Mucosa of rectum (tissue), 2 donors: ENCODE measurements around the gene LMX1A.

Experiments used
- H3K27ac ChIP-seq, 2 donors: one replicate each; pipeline ENCODE4 v1.7.0; 2013; ENCODE audit warnings: inconsistent platforms in 2 of 2, low read depth in 2 of 2, low read length in 2 of 2
- H3K27me3 ChIP-seq, 2 donors: one replicate each; pipeline ENCODE4 v1.7.0; 2013; ENCODE audit warnings: low read length in 2 of 2; ENCODE audit not compliant: control insufficient read depth in 2 of 2, insufficient read depth in 2 of 2
- H3K36me3 ChIP-seq, 2 donors: one replicate each; pipeline ENCODE4 v1.7.0; 2013; ENCODE audit warnings: low read length in 2 of 2; ENCODE audit not compliant: control insufficient read depth in 2 of 2, insufficient read depth in 2 of 2
- H3K4me1 ChIP-seq, 2 donors: one replicate each; pipeline ENCODE4 v1.7.0; 2013; ENCODE audit warnings: low read length in 2 of 2, mild to moderate bottlenecking in 1 of 2; ENCODE audit not compliant: control insufficient read depth in 2 of 2, insufficient read depth in 2 of 2
- H3K4me3 ChIP-seq, 2 donors: one replicate each; pipeline ENCODE4 v1.7.0; 2013; ENCODE audit warnings: low read length in 2 of 2
- H3K9ac ChIP-seq, 2 donors: one replicate each; pipeline ENCODE4 v1.7.0; 2013; ENCODE audit warnings: low read length in 2 of 2, low read depth in 1 of 2, mild to moderate bottlenecking in 1 of 2
- H3K9me3 ChIP-seq, 2 donors: one replicate each; pipeline ENCODE4 v1.7.0; 2013; ENCODE audit warnings: low read length in 2 of 2; ENCODE audit not compliant: control insufficient read depth in 2 of 2
- donor health status: healthy.
- donor health status: Normal muscosa, but diverticular disease.

Gene LMX1A

GRCh38 chr1:165387505-165387904 is 31.0 kb upstream of the LMX1A start:
- Histone ChIP-seq H3K27me3 (peaks cover 9% of the 10 kb centered on the region in 2 donors), H3K9ac (no peak overlapping the region), H3K27ac (no peak overlapping the region), H3K36me3 (no peaks in the 10 kb centered on the region), H3K4me1 (no peaks in the 10 kb centered on the region), H3K9me3 (no peaks in the 10 kb centered on the region), H3K4me3 (no peak overlapping the region)

- no peak overlapping the region for H3K27ac ChIP-seq
- no peaks in the 10 kb centered on the region for H3K9me3 ChIP-seq
- H3K4me3 ChIP-seq: no peak overlapping the region
- peaks cover 1 to 3% of the 10 kb centered on the region in 2 donors for H3K27me3 ChIP-seq
- no peaks in the 10 kb centered on the region for H3K4me1 ChIP-seq
- no peak overlapping the region for H3K9ac ChIP-seq
- no peaks in the 10 kb centered on the region for H3K36me3 ChIP-seq
Observed at GRCh38 chr1:165383599-165384405, 27.3 kb upstream of the LMX1A start.

DNA sequence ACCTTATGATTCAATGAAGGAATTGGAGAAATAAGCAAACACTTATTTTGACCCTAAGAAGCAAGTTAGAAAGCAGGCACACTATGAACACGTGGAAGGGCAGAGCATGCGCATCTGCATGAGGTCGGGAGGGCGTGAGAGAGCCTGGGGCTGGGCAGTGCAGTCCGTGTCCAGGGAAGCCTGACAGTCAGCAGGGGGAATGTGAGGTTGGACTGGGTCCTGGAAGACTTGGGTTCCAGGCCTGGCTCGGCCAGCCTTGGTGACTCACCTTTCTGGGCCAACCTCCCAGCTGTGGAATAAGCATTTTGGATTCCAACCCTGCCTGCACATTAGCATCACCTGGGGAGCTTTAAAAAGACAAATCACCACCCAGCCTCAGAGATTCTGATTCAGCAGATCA is 26.6 kb upstream of the LMX1A start:
- H3K9me3 ChIP-seq: no peaks in the 10 kb centered on the region
- peaks cover 0 to 2% of the 10 kb centered on the region in 2 donors for H3K27me3 ChIP-seq
- H3K4me1 ChIP-seq: no peaks in the 10 kb centered on the region
- H3K27ac ChIP-seq: no peak overlapping the region
- no peaks in the 10 kb centered on the region for H3K36me3 ChIP-seq
- no peak overlapping the region for H3K9ac ChIP-seq
- no peak overlapping the region for H3K4me3 ChIP-seq

GRCh38 chr1:165381745-165382505 is 25.4 kb upstream of the LMX1A start:
- Histone ChIP-seq H3K9ac (no peak overlapping the region), H3K4me1 (no peaks in the 10 kb centered on the region), H3K4me3 (no peak overlapping the region), H3K36me3 (no peaks in the 10 kb centered on the region), H3K9me3 (no peaks in the 10 kb centered on the region), H3K27ac (no peak overlapping the region), H3K27me3 (peaks cover 0 to 2% of the 10 kb centered on the region in 2 donors)

GRCh38 chr1:165376811-165377311 is 20.3 kb upstream of the LMX1A start:
- Histone ChIP-seq H3K9me3 (no peaks in the 10 kb centered on the region), H3K9ac (peak overlapping the region in 1 of 2 donors; percentile 35), H3K4me3 (peak overlapping the region; percentile 43 to 61), H3K27ac (peak overlapping the region; percentile 60 to 63), H3K36me3 (no peaks in the 10 kb centered on the region), H3K4me1 (peaks cover 7 to 13% of the 10 kb centered on the region in 2 donors), H3K27me3 (peaks cover 0 to 3% of the 10 kb centered on the region in 2 donors)

DNA sequence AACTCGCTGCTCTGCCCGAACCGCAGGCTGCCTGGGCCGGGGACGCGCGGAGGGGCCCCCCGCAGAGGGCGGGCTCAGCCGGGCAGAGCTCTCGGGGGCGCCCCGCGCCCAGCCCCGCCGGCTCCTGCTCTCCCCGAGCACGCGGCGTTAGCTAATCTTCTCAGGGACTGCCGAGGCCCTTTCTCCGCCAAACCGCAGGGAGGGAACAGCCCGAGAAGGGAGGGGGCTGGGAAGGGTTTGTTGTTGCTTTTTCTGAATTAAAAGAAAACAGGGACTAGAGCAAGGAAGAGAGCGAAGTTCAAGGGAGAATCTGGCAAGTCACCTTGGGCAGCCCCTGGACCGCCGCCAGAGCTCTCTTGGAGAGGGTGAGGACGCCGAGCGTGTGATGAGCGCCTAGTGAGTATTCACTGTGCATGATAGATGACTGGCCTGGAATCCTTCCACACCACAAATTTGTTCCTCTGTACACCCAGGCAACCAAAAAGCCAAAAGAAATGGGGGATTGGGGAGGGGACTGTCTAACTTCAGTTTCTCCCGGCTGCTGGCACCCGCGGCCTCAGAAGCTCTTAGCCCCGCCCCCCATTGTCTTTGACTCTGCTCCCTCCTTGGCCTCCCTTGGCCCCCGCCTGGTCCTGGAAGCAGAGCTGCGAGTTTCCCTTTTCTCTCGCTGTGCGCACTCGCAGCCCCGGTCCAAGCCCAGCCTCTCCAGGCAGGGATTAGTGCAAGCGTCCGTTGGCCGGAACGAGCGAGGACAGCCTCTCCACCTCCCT is 19.7 kb upstream of the LMX1A start:
- H3K4me3 ChIP-seq: peak overlapping the region; percentile 43 to 61
- peaks cover 0 to 3% of the 10 kb centered on the region in 2 donors for H3K27me3 ChIP-seq
- peaks cover 7 to 13% of the 10 kb centered on the region in 2 donors for H3K4me1 ChIP-seq
- peak overlapping the region; percentile 60 to 63 for H3K27ac ChIP-seq
- H3K9ac ChIP-seq: peak overlapping the region; percentile 5 to 35
- no peaks in the 10 kb centered on the region for H3K9me3 ChIP-seq
- H3K36me3 ChIP-seq: no peaks in the 10 kb centered on the region

- H3K9me3 ChIP-seq: no peaks in the 10 kb centered on the region
- peaks cover 0 to 3% of the 10 kb centered on the region in 2 donors for H3K27me3 ChIP-seq
- peak overlapping the region; percentile 60 to 63 for H3K27ac ChIP-seq
- H3K4me1 ChIP-seq: peaks cover 7 to 13% of the 10 kb centered on the region in 2 donors
- peak overlapping the region in 1 of 2 donors; percentile 61 for H3K4me3 ChIP-seq
- H3K9ac ChIP-seq: peak overlapping the region; percentile 5 to 34
- no peaks in the 10 kb centered on the region for H3K36me3 ChIP-seq
Observed at GRCh38 chr1:165375623-165376022, 19.1 kb upstream of the LMX1A start.

GRCh38 chr1:165371588-165372225 is 15.2 kb upstream of the LMX1A start:
- peaks cover 0 to 3% of the 10 kb centered on the region in 2 donors for H3K27me3 ChIP-seq
- H3K4me3 ChIP-seq: no peak overlapping the region
- no peaks in the 10 kb centered on the region for H3K36me3 ChIP-seq
- peaks cover 7 to 10% of the 10 kb centered on the region in 2 donors for H3K4me1 ChIP-seq
- H3K9ac ChIP-seq: no peak overlapping the region
- H3K27ac ChIP-seq: no peak overlapping the region
- no peaks in the 10 kb centered on the region for H3K9me3 ChIP-seq

DNA sequence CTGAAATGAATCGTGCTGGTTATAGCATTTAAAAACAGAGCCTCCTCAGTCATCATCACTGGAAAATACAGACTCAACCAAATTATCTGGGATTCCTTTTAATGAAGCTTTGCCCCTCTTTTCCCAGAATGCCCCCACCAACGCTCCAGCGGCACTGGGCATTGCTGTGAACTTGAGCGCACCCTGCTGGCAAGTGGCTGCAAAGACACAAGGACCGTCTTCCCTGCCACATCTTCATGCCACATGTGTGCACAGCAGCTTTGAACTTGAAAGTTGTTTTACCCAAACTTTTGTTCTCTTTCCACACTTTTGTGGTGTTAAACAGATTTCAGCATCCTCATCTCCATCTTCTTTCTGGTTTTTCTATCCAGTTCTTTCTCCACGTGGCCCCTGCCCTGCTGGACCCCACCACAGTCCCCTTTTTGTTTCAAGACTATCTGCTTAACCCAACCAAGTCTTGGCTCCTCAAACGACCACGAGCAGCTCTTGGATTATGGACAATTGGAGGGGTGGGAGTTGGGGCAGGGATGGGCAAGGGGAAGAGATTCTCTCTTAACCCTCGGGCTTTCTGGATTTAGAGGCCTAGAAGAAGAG is 12.8 kb upstream of the LMX1A start:
- Histone ChIP-seq H3K9ac (no peak overlapping the region), H3K36me3 (no peaks in the 10 kb centered on the region), H3K4me1 (no peaks in the 10 kb centered on the region), H3K9me3 (no peaks in the 10 kb centered on the region), H3K27ac (no peak overlapping the region), H3K27me3 (no peaks in the 10 kb centered on the region), H3K4me3 (no peak overlapping the region)
